SJCRH30 (cell line): ENCODE data around the gene HDDC3. TPM values are rescaled to one million over a fixed set of nuclear protein-coding genes. Genes with fewer than 3 reads are reported as not detected.
A peak's percentile ranks its signal among the peaks of the same experiment; 100 is the strongest.
"Not testable (repeated sequence)": the region's sequence is repeated elsewhere in the genome, so short reads cannot be mapped to it uniquely, and the experiment has no call there.

Source experiments
- DNase-seq, 2 experiments: peaks; one replicate each; pipeline ENCODE4 v3.0.0-alpha.2; 2015 to 2020
- H3K27ac ChIP-seq: fragments of 250-450 bp; sonication (Bioruptor Pico); 2 replicates; pipeline ENCODE4 v1.5.1; 2020; ENCODE audit warnings: mild to moderate bottlenecking, moderate library complexity
- H3K27me3 ChIP-seq: fragments of 250-450 bp; sonication (Bioruptor Pico); 2 replicates; pipeline ENCODE4 v1.5.1; 2020; ENCODE audit warnings: mild to moderate bottlenecking, moderate library complexity
- H3K36me3 ChIP-seq: fragments of 250-450 bp; sonication (Bioruptor Pico); 2 replicates; pipeline ENCODE4 v1.5.1; 2020; ENCODE audit warnings: mild to moderate bottlenecking, moderate library complexity
- H3K4me1 ChIP-seq: fragments of 250-450 bp; sonication (Bioruptor Pico); 2 replicates; pipeline ENCODE4 v1.5.1; 2020; ENCODE audit warnings: mild to moderate bottlenecking, moderate library complexity
- H3K4me3 ChIP-seq: fragments of 250-450 bp; sonication (Bioruptor Pico); 2 replicates; pipeline ENCODE4 v1.5.1; 2020; ENCODE audit warnings: mild to moderate bottlenecking, moderate library complexity
- H3K9me3 ChIP-seq: fragments of 250-450 bp; sonication (Bioruptor Pico); replicated peaks from 2 replicates; pipeline ENCODE4 v1.5.1; 2020; ENCODE audit warnings: mild to moderate bottlenecking, moderate library complexity
- total RNA-seq: library from RNA; depleted of rRNA; stranded (reverse); fragments of >200 nt; shearing (Covaris generic); gene quantifications from 2 replicates; pipeline ENCODE4 v1.2.3, GENCODE V29; 2014

Gene HDDC3
- total RNA-seq, 1 experiment from 2014 or later: 4.7 TPM

GRCh38 chr15:90926766-90927165 is 5.6 kb downstream of the HDDC3 start:
- H3K27ac ChIP-seq, DNase-seq, H3K9me3 ChIP-seq, H3K4me1 ChIP-seq, H3K27me3 ChIP-seq, H3K36me3 ChIP-seq, H3K4me3 ChIP-seq: not testable (repeated sequence)

- Histone ChIP-seq H3K4me3 (no peak overlapping the region), H3K27me3 (no peaks in the 10 kb centered on the region), H3K27ac (no peak overlapping the region), H3K36me3 (no peaks in the 10 kb centered on the region; the same call in 1 of the 2 replicates), H3K4me1 (no peaks in the 10 kb centered on the region), H3K9me3 (no peaks in the 10 kb centered on the region)
- no peak for DNase-seq
These were observed 8.0 kb downstream of the HDDC3 start for GRCh38 chr15:90924375-90924774.

GRCh38 chr15:90922712-90923322 is 9.5 kb downstream of the HDDC3 start:
- not testable (repeated sequence) for H3K4me3 ChIP-seq, H3K4me1 ChIP-seq, DNase-seq, H3K9me3 ChIP-seq, H3K27ac ChIP-seq, H3K27me3 ChIP-seq, H3K36me3 ChIP-seq

- Histone ChIP-seq H3K36me3 (no peaks in the 10 kb centered on the region; the same call in 1 of the 2 replicates), H3K27me3 (no peaks in the 10 kb centered on the region), H3K4me1 (peaks cover under 1% of the 10 kb centered on the region), H3K9me3 (no peaks in the 10 kb centered on the region), H3K27ac (no peak overlapping the region), H3K4me3 (no peak overlapping the region)
- no peak for DNase-seq
These were observed 10.5 kb downstream of the HDDC3 start for GRCh38 chr15:90921887-90922286.

- Histone ChIP-seq H3K36me3 (no peaks in the 10 kb centered on the region; the same call in 1 of the 2 replicates), H3K27me3 (no peaks in the 10 kb centered on the region), H3K27ac (no peak overlapping the region), H3K9me3 (no peaks in the 10 kb centered on the region), H3K4me1 (peaks cover 31% of the 10 kb centered on the region), H3K4me3 (no peak overlapping the region)
- DNase-seq: no peak
These were observed 13.5 kb downstream of the HDDC3 start for GRCh38 chr15:90918835-90919234.

- H3K36me3 ChIP-seq: no peaks in the 10 kb centered on the region; the same call in 1 of the 2 replicates
- H3K4me1 ChIP-seq: peaks cover 31% of the 10 kb centered on the region
- no peak overlapping the region for H3K27ac ChIP-seq
- H3K27me3 ChIP-seq: no peaks in the 10 kb centered on the region
- H3K9me3 ChIP-seq: no peaks in the 10 kb centered on the region
- no peak overlapping the region for H3K4me3 ChIP-seq
- DNase-seq: no peak
These were observed 14.1 kb downstream of the HDDC3 start for GRCh38 chr15:90918034-90918788.

GRCh38 chr15:90917569-90917968 is 14.8 kb downstream of the HDDC3 start:
- no peak overlapping the region for H3K27ac ChIP-seq
- H3K9me3 ChIP-seq: no peaks in the 10 kb centered on the region
- no peak for DNase-seq
- H3K36me3 ChIP-seq: no peaks in the 10 kb centered on the region; the same call in 1 of the 2 replicates
- no peaks in the 10 kb centered on the region for H3K27me3 ChIP-seq
- no peak overlapping the region for H3K4me3 ChIP-seq
- H3K4me1 ChIP-seq: peaks cover 31% of the 10 kb centered on the region

GRCh38 chr15:90916461-90916860 is 15.9 kb downstream of the HDDC3 start:
- no peaks in the 10 kb centered on the region for H3K27me3 ChIP-seq

GRCh38 chr15:90915808-90916440 is 16.4 kb downstream of the HDDC3 start:
- no peaks in the 10 kb centered on the region for H3K9me3 ChIP-seq
- no peaks in the 10 kb centered on the region for H3K27me3 ChIP-seq
- peak overlapping the region; percentile 0; the same call in 1 of the 2 replicates for H3K4me3 ChIP-seq
- peak overlapping the region; percentile 96 for H3K27ac ChIP-seq
- peaks cover 31% of the 10 kb centered on the region for H3K4me1 ChIP-seq
- DNase-seq: peak; percentile 78 to 83
- H3K36me3 ChIP-seq: no peaks in the 10 kb centered on the region; the same call in 1 of the 2 replicates

More at GRCh38 chr15:90916461-90916860, 15.9 kb downstream of the HDDC3 start:
- Histone ChIP-seq H3K27ac (peak overlapping the region; percentile 96), H3K36me3 (no peaks in the 10 kb centered on the region; the same call in 1 of the 2 replicates), H3K4me3 (no peak overlapping the region; the same call in 1 of the 2 replicates), H3K4me1 (peaks cover 31% of the 10 kb centered on the region), H3K9me3 (no peaks in the 10 kb centered on the region)
- no peak for DNase-seq

GRCh38 chr15:90915216-90915807 is 17.0 kb downstream of the HDDC3 start:
- Histone ChIP-seq H3K27ac (peak overlapping the region; percentile 96), H3K36me3 (no peaks in the 10 kb centered on the region; the same call in 1 of the 2 replicates), H3K4me1 (peaks cover 31% of the 10 kb centered on the region), H3K4me3 (peak overlapping the region; percentile 0; the same call in 1 of the 2 replicates), H3K9me3 (no peaks in the 10 kb centered on the region), H3K27me3 (no peaks in the 10 kb centered on the region)
- peak; percentile 95 to 98 for DNase-seq

- Histone ChIP-seq H3K27ac (peak overlapping the region; percentile 96), H3K4me1 (peaks cover 31% of the 10 kb centered on the region), H3K27me3 (no peaks in the 10 kb centered on the region), H3K9me3 (no peaks in the 10 kb centered on the region), H3K36me3 (no peaks in the 10 kb centered on the region; the same call in 1 of the 2 replicates), H3K4me3 (no peak overlapping the region)
- peak in 1 of 2 experiments; percentile 68 for DNase-seq
These were observed 17.9 kb downstream of the HDDC3 start for GRCh38 chr15:90914305-90915080.

GRCh38 chr15:90913398-90913944 is 18.9 kb downstream of the HDDC3 start:
- peaks cover 31% of the 10 kb centered on the region for H3K4me1 ChIP-seq
- no peaks in the 10 kb centered on the region for H3K9me3 ChIP-seq
- H3K27me3 ChIP-seq: no peaks in the 10 kb centered on the region
- no peaks in the 10 kb centered on the region for H3K36me3 ChIP-seq
- no peak overlapping the region for H3K4me3 ChIP-seq
- H3K27ac ChIP-seq: no peak overlapping the region
- DNase-seq: no peak

- Histone ChIP-seq H3K27me3 (no peaks in the 10 kb centered on the region), H3K4me3 (no peak overlapping the region), H3K9me3 (no peaks in the 10 kb centered on the region), H3K27ac (no peak overlapping the region), H3K36me3 (no peaks in the 10 kb centered on the region), H3K4me1 (peaks cover 31% of the 10 kb centered on the region)
- DNase-seq: no peak
These were observed 19.6 kb downstream of the HDDC3 start for GRCh38 chr15:90912770-90913075.
